ENCODE results near the gene BPIFB1. TPM values are rescaled to one million over a fixed set of nuclear protein-coding genes. Genes with fewer than 3 reads are reported as not detected.
A peak's percentile ranks its signal among the peaks of the same experiment; 100 is the strongest.

Gene BPIFB1
- polyA plus RNA-seq, 1 donor = not detected

DNA sequence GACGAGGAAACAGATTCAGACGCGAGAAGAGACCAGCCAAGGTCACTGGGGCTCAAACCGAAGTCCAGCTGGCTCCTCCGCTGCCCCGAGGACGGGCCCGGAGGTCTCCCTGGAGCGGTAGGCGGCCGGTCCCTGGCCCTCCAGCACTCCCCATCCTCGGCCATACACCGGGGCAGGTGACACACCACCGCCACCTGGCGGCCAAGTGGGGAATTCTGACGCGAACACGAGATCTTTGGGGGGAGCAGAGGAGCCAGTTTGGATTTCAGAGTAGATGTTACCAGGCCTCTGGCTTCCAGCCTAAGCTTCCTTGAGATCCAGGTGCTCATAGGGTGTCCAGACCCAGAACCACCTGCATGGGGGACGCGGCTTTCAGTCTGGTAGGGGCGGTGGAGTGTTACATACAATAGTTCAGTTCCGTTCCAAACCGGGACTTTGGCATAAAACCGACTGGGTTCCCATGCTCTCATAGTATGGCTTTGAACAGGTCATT is 16.1 kb downstream of the BPIFB1 start:
- DNase-seq = peak; percentile 36

DNA sequence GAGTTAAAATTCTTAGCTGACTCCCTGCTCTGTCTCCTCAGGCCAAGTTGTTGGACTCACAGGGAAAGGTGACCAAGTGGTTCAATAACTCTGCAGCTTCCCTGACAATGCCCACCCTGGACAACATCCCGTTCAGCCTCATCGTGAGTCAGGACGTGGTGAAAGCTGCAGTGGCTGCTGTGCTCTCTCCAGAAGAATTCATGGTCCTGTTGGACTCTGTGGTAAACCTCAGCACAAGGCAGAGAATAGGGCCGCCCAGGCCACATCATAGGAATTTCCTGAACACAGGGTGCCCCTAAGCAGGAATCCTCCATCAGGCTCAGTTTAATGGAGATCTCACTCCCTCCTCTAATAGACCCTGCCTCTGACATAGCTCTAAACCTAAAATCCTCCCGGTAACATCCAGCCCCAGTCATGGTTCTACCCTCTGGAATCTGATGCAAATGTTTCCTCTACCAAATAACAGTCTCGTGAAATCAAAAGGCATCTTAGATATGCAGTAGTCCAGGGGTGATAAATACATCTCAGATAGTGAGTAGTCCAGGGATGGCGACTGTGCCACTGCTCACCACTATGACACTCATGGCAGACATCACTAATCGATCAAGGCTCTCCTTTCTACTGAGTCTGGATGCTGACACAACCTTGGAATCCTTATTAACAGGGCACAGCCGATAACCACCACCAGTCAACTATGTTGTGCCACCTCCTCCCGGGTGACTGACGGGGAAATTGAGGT is 18.3 kb downstream of the BPIFB1 start:
- no peak for DNase-seq

DNA sequence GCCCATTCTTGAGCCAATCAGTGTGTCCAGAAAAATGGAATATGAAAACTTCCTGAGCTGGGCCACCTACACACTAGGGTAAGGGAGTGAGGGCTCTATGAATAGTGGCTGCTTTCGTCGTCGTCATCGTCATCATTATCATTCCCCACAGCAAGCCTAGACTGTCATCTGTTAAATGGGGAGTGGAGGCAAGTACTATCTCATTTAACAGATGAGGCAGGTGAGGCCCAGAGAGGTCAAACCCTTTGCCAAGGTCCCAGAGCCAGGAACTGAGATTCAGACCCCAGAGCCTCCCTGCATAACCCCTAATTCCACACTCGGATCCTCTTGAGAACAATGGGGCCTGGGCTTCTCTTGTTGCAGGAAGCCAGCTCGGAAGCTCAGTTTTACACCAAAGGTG is 20.6 kb downstream of the BPIFB1 start:
- no peak for DNase-seq

DNA sequence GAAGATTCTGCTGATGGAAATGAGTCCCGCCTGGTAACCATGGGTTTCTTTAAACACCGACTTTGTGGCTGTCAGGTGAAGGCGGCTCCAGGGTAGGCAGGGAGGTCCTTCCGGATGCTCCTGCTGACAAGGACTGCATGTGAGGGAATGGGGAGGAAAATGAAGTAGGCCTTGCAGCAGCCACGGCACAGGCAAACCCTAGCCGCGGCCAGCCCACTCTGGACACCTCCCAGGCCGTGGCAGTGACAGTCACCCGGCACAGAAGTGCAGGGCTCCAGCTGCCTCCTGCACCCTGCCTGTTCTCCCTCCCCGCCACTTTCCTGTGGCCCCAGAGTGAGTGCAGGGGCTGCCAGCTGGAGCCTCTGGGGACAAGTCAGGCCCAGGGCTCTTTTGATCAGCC is 21.0 kb downstream of the BPIFB1 start:
- DNase-seq = no peak

DNA sequence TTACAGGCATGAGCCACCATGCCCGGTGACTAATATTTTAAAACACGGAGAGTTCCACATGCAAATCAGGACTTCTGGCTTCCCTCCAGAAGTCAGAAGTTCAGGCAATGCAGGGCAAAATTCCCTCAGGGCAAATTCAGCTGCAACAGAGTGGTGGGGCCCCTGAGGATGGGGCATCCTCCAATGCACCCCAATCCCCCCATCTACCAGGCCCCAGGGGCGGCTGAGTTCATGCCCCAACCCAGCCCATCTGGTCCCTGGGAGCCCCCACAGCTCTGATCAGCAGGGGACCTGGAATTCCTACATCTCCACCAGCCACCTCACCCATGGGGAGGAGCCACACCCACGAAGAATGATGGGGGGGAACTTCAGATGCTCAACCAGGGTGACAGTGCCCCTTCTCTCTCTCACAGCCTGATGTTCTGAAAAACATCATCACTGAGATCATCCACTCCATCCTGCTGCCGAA is 22.6 kb downstream of the BPIFB1 start:
- no peak for DNase-seq

DNA sequence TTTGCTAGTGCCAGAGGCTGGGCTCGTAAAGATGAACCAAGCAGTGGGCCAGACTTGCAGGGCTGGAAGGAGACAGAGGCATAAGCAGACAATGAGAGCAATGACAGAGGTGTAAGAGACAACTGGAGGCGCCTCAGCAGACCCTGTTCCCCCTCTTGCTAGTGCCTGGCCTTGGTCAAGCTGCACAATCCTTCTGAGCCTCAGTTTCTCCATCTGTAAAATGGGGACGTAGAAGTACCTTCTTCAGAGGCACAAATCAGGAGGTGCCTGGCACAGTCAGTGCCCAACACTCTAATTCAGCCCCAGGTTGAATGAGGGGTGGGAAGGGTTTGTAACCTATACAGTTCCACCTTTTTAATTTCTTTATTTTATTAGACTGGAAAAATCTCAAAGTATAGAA is 23.2 kb downstream of the BPIFB1 start:
- no peak for DNase-seq

DNA sequence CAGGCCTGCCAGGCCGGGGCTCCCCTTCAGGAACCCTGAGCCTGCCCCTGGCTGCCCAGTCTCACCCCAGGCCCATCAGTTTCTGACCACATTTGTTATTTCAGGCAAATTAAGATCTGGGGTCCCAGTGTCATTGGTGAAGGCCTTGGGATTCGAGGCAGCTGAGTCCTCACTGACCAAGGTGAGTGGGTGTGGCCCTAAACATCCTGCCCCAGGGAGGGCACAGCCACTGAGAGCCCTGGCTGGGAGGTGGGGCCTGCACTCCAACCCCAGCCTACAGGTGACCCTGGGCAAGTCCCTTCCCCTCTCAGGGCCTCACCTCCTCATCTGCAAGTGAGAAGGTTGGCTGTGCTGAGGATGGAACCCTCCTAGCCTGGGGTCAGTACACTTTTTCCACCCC is 23.8 kb downstream of the BPIFB1 start:
- no peak for DNase-seq

DNA sequence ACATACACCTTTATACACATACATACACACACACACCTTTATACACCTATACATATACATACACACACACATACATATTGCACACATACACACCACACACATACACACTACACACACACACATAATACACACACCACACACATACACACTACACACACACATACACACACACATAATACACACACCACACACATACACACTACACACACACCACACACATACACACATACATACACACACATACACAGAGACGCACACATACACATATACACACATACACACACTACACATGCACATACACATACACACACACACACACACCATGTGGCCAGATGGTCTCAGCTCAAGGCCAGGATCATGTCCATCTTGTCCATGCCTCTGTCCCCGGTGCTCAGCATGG is 25.7 kb downstream of the BPIFB1 start:
- DNase-seq = no peak

DNA sequence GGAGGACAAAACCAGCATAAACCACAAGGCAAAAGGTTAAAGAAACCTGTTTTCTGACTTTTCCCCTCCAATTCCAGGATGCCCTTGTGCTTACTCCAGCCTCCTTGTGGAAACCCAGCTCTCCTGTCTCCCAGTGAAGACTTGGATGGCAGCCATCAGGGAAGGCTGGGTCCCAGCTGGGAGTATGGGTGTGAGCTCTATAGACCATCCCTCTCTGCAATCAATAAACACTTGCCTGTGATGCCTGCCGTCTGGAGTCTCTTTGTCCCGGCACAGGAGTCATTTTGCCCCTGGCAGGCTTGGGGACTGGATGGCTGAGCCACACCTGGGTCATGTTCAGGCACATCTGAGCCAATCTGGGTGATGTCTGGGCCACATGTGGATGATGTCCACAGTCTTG is 26.6 kb downstream of the BPIFB1 start:
- DNase-seq = no peak

DNA sequence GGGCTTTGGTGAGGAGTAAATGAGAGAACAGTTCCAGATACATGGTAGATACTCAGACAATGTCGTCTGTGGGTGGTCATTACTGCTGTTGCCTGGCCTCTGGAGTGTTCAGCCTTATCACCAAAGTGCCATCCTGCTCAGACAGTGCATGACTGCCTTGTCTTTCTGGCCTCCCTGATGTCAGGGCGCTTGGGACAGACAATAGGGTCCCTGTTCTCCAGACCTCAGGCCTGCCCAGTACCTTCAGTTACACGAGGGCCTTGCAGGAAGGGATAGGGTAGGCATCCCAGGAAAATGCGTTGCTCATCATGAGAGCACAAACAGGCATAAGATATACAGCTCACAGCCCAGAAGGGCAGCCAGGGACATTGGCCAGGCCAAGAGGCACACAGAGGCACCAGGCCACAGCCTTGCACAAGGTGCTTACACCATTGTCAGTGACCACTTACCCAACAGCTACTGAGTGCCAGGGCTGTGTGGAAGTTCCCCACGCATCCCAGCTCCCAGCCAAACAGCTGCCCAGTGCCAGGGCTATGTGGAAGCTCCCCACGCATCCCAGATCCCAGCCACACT is 27.4 kb downstream of the BPIFB1 start:
- no peak for DNase-seq

DNA sequence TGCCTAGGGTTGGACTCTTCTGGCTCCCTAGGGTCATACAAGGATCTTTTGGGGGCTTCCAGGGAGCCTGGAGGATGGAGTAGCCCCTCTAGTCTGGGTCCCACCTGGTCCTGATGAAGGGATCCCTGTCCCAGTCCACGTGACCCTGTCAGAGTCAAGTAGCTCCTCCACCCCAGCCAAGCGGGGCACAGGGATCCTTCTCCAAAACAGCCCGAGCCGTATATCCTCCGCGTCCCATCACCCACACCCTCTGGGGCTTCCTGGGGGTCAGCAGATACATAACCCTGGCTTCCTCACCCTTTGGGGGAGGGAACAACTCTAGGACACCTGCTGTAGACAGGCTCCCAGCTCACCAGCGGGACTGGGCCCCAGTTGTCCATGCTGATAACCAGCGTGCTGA is 28.0 kb downstream of the BPIFB1 start:
- no peak for DNase-seq

DNA sequence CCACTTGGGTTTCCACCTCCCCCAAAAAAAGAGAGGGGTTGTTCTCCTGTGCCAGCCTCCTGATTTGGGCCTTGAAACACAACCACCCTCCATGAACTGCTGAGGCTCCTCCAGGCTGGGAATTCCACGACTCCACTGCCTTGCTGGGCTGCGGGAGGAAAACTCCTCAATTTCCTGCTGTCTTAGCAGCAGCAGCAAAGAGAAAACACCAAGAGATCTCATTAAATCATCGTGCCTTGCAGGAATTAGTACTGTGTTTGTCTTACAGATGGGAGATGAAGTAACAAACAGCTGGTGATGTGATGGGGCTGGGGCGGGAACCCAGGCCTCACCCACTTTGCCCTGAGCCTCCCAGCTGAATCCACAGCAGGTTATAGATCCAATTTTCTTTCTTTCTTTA is 29.0 kb downstream of the BPIFB1 start:
- no peak for DNase-seq

DNA sequence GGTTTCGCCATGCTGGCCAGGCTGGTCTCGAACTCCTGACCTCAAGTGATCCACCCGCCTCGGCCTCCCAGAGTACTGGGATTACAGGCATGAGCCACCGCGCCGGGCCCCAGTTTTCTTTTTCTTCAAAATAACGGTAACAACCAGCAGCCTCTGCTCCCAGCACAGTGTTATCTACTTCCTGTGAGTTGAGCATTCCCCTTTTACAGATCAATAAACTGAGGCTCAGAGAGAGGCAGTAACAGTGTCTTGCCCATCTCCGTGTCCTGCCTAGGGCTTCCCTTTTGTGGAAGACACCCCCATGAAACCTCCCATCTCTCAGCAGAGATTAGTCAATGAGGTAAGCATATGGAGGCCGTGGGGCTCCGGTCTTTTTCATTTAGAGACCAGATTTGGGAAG is 29.6 kb downstream of the BPIFB1 start:
- no peak for DNase-seq

DNA sequence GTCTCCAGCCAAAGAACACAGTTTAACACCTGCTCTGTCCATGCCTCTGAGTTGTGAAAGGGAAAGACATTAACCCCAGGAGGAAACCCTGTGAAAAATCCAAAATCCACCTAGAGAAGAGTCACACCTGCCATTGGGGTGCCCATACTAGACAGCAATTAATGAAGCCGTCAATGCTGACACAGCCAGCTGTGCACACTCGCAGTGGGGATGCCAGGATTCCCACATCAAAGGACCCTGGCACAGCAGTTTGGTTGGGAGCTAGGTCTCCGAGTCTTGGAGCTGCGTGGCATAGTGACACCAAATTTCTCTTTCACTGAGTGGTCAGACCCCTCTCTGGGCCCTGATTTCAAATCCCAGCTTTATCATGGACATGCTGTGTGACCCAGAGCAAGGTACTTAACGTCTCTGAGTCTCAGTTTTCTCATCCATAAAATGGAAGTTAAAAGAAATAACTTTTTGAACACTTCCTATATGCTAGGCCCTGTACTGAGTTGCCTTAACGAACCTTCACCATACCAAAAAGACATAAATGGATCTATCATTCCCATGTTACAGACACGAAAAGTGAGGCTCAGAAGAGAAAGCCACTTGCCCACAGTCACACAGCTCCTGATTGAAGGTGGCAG is 30.8 kb downstream of the BPIFB1 start:
- DNase-seq = no peak

DNA sequence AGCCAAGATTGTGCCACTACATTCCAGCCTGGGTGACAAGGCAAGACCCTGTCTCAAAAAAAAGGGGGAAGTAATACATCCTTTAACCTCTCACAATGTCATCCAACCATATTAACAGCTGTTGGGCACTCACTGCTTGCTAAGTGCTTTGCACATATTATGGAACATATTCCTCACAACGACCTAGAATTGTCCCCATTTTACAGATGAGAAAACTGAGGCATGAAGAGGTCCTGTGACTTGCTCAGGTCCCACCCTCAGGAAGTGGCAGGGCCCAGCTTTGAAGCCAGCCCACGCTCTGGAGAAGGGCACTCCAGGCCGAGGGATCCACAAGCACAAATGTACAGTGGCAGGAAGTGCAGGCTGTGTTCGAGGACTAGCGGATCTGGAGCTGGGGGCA is 33.3 kb downstream of the BPIFB1 start:
- no peak for DNase-seq

DNA sequence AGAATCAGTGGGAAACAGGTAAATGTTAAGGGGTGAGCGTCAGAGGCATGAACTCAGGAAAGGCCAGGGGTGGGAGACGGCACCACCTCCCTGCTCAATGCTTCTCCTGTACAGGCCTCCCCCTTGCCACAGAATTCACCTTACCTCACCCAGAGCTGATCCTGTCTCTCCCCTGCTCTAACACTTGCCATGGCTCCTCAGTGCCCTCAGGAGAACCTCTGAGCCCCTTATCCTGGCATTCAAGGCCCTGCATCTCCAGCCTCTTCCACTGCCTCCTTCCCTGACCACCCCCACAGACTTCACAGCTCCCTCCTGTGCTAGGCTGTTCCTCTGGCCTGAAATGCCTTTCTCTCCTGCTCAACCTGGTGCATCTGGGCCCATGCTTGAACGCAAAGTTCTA is 33.9 kb downstream of the BPIFB1 start:
- DNase-seq = no peak

DNA sequence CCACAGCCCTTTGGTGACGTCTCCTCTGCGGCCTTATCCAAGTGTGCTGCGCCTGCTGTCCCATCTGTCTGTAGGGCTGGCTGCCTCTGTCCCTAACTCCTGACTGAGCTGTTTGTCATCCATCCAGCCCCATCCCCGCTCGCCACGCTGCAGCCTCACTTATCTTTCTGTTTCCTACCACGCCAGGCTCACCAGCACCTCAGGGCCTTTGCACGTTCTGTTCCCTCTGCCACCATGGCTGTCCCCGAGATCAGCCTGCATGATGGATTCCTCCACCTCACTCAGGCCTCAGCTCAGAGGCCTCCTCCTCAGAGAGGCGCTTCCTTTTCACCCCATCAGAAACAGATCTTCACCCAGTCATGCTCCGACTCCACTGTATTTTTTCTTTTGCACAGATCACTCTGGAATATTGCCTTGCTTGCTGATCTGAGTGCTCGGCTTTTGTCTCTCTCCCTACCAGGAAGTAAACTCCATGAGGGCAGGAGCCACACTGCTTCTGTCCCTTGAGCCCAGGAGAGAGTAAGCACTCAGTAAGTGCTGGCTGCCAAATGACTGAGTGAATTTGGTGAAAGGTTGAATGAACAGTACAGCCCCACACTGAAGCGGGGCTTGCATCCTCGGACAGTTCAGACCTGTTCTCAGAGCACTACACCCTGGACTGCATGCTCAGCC is 34.5 kb downstream of the BPIFB1 start:
- no peak for DNase-seq

DNA sequence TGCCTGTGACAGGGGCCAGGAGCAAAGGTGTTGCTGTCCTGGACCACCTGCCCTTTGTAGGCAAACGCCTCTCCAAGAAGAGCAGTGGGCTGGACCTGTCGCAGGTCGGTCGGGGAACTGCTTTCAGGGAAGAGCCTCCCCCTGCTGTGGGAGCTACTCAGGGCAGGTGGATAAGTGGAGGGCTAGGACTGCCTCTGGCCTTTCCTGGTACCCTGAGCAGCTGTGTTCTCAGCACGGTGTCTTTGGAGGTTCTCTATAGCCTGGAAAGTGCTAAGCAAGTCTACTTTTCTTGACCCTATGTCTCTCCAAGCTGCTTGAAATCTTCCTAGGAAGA is 35.0 kb downstream of the BPIFB1 start:
- no peak for DNase-seq

DNA sequence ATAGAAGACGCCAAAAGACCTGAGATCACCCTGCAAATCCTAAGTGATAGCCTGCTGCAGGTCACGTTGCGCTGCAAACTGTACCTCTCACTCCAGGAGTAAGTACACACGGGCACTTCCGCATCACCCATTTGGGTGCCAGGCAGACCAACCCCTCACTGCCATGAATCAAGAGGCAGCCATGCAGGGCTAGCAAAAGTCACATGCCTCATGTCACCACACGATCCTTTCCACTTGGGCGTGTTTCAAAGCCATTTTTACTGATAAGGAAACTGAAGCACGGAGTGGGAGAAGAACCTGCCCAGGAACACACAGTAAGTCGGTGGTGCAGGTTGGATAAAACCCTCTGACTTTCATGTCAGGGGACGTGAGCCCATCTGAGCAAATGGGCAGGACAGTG is 37.0 kb downstream of the BPIFB1 start:
- no peak for DNase-seq

DNA sequence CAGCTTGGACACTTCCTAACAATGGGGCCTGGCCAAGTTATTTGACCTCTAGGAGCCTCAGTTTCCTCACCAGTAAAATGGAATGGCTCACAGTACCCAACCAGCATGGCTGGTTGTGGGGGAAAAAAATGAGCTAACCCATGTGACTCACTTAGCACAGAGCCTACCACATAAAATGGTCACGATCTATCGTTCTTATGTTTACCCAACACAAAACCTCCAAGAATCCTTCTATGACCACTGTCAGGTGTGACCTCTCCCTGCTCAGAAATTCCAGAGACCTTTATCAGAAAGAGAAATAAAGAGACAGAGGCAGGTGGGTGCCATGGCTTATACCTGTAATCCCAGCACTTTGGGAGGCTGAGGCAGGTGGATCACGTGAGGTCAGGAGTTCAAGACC is 39.4 kb downstream of the BPIFB1 start:
- no peak for DNase-seq

DNA sequence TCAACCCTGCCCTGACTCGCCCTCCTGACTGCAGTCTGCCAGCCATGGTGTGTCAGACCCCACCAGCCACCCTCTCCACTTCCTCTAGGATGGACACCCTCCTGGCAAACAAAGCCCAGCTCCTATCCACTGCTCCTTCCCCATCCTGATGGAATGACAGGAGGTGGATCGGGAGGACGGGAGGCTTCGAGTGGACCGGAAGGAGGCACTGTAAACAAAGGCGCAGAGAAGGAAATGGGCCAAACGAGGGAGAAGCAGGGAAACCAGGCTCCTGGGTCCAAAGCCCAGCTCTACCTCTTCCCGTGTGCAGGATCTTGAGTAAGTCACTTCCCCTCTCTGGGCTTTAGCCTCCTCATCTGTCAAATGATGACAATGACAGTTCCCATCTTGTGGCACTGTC is 40.2 kb downstream of the BPIFB1 start:
- DNase-seq = no peak

DNA sequence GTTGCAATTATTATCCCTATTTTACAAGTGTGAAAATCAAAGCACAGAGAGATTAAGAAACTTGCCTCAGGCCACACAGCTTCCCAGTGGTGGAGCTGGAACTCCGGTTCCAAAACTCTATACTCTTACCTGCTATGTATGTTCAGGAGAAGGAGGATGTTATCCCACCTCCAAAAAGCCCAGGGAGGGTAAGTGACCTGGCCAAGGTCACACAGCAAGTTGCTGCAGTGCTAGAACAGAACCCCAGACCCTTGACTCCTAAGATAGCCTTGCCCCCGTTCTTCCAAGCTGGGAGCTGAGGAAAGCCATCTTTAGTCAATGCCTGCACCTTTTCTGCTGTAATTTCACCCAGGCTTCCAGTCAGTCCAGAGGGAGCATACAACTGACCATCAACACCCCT is 42.3 kb downstream of the BPIFB1 start:
- no peak for DNase-seq

All from left kidney (tissue), 2 donors.